G401.6 (cell line): ENCODE results near the gene ATP10D.
A peak's percentile ranks its signal among the peaks of the same experiment; 100 is the strongest.
"Not testable (repeated sequence)": the region's sequence is repeated elsewhere in the genome, so short reads cannot be mapped to it uniquely, and the experiment has no call there.

Source experiments
- FAIRE-seq: peaks from 2 replicates; lab custom pipeline; 2012; peaks lifted over from hg19 to GRCh38; lab: Jason Lieb, UNC

Gene ATP10D

GRCh38 chr4:47485047-47485692, at the start of gene ATP10D:
TSS of gene ATP10D (plus strand) at chr4:47485275. CDS start at chr4:47512541, 27,266 bp downstream.
- peak; percentile 74 for FAIRE-seq

- FAIRE-seq, result no peak
Measured at GRCh38 chr4:47442980-47443379, 42.1 kb upstream of the ATP10D start.

GRCh38 chr4:47444031-47444430, 41.0 kb upstream of the ATP10D start:
- no peak for FAIRE-seq

GRCh38 chr4:47451657-47452056, 33.4 kb upstream of the ATP10D start:
- FAIRE-seq, result no peak

GRCh38 chr4:47462799-47463234, 22.3 kb upstream of the ATP10D start:
- no peak for FAIRE-seq

- peak; percentile 89 for FAIRE-seq
Measured at GRCh38 chr4:47463235-47463956, 21.7 kb upstream of the ATP10D start, which contains the start of gene COMMD8. TSS of gene COMMD8 (minus strand) at chr4:47463702. CDS start at chr4:47463651, 51 bp downstream.

GRCh38 chr4:47465004-47465403, 20.1 kb upstream of the ATP10D start:
- no peak for FAIRE-seq

GRCh38 chr4:47466056-47466785, 18.9 kb upstream of the ATP10D start:
- no peak for FAIRE-seq

- no peak for FAIRE-seq
Measured at GRCh38 chr4:47468706-47469365, 16.2 kb upstream of the ATP10D start.

- no peak for FAIRE-seq
Measured at GRCh38 chr4:47469951-47470350, 15.1 kb upstream of the ATP10D start.

GRCh38 chr4:47471064-47471463, 14.0 kb upstream of the ATP10D start:
- no peak for FAIRE-seq

GRCh38 chr4:47471591-47471990, 13.5 kb upstream of the ATP10D start:
- no peak for FAIRE-seq

- FAIRE-seq, result no peak
Measured at GRCh38 chr4:47473141-47473750, 11.8 kb upstream of the ATP10D start.

GRCh38 chr4:47474799-47475198, 10.3 kb upstream of the ATP10D start:
- FAIRE-seq, result no peak

- FAIRE-seq, result no peak
Measured at GRCh38 chr4:47475411-47475810, 9.7 kb upstream of the ATP10D start.

GRCh38 chr4:47478804-47479203, 6.3 kb upstream of the ATP10D start:
- FAIRE-seq, result no peak

- FAIRE-seq, result no peak
Measured at GRCh38 chr4:47482326-47482725, 2.7 kb upstream of the ATP10D start.

- FAIRE-seq, result no peak
Measured at GRCh38 chr4:47483745-47484144, 1.3 kb upstream of the ATP10D start.

- FAIRE-seq, result no peak
Measured at GRCh38 chr4:47484168-47484567, 907 bp upstream of the ATP10D start.

GRCh38 chr4:47485768-47486167, 693 bp downstream of the ATP10D start:
- no peak for FAIRE-seq

GRCh38 chr4:47486231-47486673, 1.2 kb downstream of the ATP10D start:
- no peak for FAIRE-seq

GRCh38 chr4:47486727-47487126, 1.7 kb downstream of the ATP10D start:
- FAIRE-seq, result not testable (repeated sequence)
